GM19023 (cell line): ENCODE results near the gene PHOX2A.

Experiments used
- ATAC-seq: cut with Tn5 transposase; IDR thresholded peaks from one replicate; pipeline ENCODE4 v1.9.1; 2021; ENCODE audit warnings: mild to moderate bottlenecking, moderate library complexity; ENCODE audit not compliant: unreplicated experiment

The PHOX2A gene

DNA sequence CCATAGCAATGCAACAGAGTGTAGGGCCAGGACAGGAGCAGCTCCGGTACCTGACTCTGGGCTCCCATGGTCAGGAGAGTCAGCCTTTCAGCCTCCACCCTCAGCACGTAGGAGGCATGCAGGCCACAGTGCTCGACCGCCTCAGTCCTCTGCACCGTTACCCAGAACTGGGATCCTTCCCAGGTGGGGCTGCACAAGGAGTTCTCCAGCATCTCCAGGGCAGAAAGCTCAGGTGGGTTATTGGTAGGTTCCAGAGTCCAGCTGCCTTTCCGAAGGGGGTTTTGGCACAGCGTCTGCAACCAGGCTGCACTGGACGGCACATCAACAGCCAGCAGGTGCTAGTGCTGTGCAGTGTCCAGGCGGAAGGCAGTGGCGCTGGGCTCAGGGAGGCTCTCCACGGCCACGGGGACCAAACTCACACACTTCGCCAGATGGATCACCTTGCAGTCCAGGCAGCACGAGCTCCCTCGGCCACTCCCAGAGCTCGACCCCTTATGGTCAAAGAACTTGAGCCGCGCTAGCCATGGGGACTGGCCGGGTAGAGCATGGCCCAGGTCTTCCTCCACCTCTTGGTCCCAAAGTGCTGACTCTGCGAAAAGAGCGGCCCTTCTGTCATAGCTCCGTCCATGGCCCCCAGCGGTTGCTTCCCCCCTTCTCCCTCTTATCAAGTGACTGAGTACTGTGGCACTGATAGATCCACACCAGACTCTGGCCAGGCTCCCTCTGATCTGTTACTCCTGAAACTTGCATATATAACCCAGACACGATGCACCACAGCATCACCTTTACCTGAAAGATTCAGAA is 6.9 kb upstream of the PHOX2A start:
- ATAC-seq, result no peak

DNA sequence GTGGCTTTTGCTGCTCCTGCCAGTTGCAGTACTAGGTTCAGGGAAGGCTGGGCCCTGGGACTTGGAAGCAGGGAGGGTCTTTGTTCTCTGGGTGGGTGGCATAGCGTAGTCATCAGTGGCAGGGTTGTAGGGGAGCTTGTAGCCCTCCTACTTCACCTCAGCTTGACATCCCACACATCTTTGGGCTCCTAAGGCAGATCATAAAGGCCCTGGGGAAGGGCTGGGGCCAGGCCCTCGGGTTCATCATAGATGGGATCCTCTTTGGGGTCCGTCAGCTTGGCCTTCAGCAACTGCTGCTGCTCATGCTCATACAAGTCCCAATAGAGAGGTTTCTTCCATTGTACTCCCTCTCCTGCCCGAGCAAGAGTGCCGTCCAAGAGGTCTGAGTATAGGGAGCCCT is 6.0 kb upstream of the PHOX2A start:
- ATAC-seq, result no peak

DNA sequence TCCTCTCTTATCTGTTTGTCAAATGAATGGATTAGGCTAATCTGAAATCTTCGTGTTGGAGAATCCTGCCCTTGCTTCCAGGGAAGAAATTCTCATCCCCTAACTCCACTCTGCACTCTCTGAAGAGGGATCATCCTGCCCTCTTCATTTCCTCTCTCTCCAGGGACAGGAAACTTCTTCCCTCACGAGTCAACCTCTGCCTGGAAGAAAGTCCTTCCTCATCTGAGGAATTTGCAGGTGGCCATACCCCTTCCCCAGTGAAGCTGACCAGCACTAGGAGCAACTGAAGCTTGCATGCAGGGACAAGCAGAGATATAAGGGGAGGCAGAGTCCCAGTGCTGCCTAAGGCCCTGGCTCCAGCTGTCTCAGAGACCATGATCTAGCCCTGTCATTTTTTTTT is 3.6 kb upstream of the PHOX2A start:
- ATAC-seq, result no peak

DNA sequence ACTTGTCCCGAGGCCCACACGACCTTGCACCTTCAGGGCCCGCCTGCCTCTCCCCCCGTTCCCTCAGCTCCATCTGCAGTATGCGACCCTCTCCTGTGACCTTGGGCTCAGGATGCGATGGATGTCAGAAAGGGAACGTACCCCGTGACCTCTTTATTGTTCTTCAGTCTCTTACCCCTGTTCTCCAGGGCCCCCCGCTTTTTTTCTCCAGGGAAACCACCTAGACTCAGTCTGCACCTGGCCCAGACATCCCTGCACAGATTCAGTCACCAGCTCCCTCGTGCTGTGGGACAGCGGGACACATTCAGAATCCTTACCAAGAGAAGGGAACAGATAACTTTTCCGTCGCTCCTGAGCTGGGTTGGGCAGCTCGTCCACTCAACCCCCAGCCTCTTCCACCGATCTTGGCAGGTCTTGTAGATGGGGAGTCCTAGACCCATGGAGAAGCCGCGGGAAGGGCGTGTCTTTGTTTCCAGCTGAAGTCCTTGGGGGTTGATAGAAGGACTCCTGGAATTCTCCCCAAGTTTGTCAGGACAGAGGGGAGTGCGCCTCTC is 1.4 kb upstream of the PHOX2A start:
- ATAC-seq, result no peak

DNA sequence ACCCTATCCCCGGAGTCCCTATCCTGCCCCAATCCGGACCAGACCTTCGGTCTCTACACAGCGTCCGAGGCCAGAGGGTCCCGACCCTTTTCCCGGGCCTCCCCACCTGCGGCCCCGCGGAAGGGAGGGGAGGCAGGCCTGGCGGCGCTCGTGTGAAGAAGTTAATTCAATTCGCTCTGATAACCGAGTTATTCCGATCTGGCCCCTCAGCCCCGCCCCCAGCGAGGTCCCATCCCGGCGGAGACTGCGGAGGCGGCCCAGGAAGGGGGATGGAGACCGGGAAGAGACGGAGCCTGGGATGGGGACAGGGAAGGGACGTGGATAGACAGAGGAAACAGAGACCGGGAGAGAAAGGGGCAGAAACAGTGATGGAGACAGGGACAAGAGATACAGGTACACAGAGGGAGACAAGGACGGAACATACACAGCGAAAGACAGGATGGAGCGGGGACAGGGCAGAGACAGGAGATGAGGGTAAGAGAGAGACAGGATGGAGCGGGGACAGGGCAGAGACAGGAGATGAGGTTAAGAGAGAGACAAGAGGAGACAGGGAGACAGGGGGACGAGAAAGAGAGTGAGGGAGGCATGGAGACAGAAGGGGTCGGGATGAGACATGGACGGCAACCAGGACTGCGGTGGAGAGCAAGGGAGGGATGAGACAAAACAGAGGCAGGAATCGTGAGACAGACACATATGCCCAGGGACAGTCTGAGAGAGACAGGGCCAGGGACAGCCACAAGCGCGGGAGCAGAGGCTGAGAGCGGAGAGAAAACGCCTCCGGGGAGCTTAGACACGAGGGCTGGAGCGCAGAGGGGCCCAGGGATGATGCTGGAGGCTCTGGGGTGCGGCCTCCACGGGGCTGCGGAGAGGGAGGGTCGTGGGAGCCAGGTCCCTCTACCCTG is 636 bp upstream of the PHOX2A start:
- no peak for ATAC-seq

DNA sequence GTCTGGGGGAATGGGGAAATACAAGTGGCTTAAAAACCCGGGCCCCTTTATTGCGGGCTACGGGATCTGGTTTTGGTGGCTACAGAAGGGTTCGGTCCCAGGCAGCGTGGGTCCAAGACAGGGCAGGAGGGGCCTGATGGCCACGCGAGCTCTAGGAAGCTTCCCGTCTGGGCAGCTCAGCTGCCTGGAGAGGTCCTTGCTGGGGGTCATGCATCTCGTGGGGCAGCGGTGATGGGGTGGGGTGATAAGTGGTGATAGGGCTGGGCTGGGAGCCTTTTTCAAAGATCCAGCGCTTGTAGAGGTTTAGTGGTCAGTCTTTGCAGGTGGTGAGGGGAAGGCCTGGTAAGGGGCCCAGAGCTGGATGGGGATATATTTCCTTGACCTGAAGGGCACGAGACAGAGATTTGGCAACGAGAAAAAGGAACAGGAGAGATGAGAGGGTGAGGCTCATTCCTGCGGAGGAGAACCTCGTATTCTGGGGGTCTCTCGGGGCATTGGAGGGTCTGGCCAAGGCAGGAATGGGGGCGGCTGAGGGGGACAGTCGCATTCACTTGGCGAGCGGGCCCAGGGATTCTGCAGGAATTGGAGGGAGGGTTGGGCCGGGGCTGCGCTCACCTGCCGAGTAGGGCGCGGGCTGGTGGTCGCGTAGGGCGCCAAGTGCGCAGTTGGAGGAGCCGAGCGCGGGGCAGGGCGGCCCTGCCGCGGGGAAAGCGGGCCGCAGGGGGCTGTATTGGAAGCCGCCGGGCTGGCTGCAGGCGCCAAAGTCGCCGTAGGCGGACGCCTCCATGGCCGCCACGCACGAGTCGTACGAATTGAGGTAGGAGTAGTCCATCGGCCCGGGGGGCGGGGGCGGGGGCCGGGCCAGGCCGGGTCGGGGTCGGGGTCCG is 560 bp downstream of the PHOX2A start:
- no peak for ATAC-seq

DNA sequence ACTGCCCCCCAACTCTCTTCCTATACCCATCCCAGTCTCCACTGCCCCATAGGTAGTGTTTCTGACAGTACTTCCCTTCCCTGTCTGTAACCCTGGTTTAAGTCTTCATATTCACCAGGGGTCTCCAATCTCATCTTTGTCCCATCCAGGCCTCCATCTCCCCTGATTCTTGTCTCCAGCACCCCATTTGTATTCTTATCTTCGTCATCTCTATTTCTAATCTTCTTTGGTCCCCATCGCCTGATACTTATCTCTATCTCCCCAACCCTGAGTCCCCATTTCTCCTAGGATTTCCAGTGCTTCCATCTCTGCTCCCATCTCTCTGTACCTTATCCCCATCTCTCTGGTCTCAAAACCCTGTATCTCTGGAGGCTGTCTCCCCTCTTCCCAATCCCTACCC is 1.8 kb downstream of the PHOX2A start:
- no peak for ATAC-seq

DNA sequence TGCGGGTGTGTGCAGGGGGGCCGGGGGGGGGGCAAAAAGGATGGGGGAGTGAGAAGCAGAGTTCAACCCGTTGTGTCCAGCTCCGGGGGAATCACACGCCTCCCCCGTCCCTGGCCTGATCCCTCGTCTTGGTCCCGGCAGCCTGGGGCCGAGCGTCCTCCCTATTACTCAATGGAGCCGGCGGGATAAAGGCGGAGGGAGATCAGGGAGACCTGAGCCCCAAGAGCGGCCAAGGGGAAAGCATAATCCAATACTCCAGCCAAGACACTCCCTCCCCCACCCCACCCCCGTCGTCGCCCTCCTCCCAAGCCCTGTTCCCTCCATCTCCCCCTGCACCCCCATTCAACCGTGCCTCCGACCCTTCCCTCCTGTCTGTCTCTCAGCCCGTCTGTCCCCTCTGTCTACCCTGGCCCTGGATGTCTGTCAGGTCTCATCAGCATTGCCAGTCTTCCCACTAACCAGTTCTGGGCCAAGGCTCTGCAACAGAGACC is 2.6 kb downstream of the PHOX2A start:
- no peak for ATAC-seq

DNA sequence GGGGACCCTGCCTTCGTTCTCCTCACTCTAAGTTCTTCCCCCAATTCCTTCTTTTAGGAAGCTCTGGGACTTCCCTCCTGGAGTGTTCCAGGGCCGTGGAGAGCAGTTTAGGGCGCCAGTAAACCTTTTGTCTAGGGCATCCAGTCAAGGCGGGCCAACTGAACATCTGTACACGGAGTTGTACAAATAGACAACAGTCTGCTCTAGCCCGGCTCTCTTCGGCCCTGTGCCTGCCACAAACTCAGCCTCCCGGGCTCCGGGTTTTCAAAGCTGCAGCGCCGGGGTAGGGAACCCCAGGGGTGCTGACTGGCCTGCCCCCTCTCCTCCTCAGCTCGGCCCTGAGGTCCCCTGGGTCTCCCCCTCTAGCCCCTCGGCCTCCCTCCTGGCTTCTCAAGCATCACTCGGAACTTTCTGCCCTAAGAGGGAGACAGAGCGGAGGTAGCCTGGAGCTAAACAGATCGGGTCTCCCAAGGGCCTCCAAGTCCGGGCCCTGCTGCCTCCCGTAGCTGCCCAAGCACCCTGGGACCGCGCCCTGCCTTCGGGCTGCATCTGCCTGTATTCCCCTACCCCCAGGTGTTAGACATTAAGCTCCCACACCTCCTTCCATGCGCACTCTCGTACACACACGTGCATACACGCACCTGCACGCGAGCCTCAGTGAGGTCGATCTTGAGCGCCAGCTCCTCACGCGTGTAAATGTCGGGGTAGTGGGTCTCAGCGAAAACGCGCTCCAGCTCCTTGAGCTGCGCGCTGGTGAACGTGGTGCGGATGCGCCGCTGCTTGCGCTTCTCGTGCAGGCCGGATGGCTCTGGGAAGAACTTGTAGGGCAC is 3.3 kb downstream of the PHOX2A start:
- no peak for ATAC-seq

DNA sequence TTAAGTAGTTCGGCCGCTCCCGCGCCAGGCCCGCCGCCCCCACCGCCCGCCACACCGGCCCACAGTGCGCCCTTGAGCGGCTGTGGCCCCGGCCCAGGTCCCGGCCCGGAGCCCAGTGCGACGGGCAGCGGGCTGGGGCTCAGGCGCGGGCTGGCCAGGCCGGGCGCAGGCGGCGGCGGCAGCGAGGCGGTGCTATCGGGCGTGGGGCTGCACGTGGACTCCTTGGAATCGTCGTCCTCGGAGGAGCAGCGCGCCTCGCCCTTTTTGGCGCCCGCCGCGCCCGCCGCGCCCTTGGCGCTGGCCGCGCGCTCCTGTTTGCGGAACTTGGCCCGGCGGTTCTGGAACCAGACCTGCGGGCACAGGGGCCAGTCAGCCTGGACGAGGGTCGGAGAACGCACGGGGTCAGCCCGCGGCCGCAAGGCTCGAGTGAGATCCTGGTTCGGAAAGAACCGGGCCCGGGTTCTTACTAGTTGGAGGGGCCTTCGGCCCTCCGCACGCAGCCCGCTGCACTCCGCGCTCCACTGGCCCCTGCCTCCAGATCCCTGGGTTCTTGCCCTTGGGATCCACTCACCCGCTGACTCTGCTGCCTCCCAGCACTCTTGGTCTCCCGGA is 4.0 kb downstream of the PHOX2A start:
- no peak for ATAC-seq

DNA sequence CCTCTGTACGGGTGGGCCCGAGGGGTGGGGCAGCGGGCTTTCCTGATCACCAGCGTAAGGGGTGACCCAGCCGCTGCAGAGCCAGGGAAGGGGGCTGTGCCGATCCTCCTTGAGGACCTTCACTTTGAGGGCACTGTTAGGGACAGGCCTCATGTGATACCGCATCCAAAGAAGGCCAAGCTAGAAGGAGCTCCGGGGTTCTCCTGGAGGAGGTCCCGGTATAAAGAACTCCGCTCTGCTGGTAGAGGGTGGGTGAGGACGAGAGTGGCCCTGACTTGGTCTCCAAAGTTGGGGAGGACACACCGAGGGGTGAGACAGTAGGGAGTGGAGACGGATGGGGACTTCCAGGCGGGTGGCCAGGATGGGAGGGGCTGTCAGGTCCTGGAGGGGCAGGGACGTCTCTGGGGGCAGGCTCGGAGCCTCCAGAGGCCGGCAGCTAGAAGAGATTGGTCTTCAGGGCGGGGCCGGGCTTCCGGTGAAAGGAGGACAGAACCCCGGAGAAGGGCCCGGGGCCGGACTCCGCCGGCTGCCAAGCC is 4.6 kb downstream of the PHOX2A start:
- ATAC-seq, result no peak

DNA sequence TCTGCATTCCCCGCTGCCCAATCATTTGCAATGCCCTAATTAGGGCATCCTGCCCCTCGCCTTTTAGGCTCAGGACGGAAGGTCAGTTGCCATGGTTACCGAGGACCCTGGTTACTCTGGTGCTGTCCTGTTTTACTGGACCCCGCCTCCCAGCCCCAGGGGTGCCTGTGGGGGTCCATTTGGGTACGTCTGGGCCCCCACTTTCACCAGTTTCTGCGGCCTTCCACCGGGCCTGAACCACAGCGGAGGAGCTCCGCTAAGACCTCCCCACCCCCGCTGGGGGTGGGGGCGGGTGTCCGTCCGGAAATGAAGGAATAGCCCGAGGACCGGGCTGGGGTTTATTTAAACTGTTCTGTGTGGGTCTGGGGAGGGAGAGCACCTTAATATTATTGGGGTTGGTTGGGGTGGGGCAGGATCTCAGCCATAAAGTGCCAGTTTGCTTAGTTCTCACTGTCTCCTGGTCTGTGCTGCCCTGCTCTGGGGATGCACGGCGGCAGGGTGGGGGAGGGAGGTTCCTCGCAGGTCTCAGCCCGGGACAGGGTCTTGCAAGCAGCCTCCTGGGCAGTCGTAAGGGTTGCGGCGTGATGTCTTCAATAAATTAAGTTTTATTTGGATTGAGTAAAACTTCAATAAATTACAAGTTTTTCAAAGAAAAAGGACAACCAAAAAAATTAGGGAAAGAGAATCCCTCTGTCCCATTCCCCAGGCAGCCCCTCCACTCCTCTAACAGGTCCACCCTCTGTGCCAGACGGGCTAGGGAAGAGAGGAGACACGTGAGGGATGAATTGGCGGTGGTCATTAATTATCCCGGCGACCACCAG is 5.3 kb downstream of the PHOX2A start:
- no peak for ATAC-seq

DNA sequence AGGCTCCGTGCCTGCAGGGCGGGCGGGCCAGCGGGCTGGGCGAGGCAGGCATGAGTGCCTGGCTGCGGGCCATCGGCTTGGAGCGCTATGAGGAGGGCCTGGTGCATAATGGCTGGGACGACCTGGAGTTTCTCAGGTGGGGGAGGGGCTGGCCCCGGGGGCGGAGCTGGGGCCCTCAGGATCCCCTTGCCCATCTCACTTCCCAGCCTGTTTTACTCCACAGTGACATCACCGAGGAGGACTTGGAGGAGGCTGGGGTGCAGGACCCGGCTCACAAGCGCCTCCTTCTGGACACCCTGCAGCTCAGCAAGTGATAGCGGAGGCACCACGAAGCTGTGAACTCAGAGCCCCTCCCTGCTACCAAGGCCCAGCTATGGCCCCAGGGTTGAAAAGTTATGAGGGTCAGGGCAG is 5.9 kb downstream of the PHOX2A start:
- no peak for ATAC-seq

DNA sequence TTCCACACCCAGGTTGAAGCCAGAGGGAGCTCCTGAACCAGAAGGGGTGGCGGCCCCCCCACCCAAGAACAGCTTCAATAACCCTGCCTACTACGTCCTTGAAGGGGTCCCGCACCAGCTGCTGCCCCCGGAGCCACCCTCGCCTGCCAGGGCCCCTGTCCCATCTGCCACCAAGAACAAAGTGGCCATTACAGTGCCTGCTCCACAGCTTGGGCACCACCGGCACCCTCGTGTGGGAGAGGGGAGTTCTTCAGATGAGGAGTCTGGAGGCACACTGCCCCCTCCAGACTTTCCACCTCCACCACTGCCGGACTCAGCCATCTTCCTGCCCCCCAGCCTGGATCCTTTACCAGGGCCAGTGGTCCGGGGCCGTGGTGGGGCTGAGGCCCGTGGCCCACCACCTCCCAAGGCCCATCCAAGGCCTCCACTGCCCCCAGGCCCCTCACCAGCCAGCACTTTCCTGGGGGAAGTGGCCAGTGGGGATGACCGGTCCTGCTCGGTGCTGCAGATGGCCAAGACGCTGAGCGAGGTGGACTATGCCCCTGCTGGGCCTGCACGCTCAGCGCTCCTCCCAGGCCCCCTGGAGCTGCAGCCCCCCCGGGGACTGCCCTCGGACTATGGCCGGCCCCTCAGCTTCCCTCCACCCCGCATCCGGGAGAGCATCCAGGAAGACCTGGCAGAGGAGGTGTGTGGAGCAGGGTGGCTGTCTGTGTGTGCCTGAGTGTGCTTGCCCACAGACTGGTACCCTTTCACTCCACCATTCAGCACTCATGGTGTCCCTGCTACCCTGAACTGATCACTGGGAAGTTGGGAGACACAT is 6.7 kb downstream of the PHOX2A start:
- ATAC-seq, result no peak

DNA sequence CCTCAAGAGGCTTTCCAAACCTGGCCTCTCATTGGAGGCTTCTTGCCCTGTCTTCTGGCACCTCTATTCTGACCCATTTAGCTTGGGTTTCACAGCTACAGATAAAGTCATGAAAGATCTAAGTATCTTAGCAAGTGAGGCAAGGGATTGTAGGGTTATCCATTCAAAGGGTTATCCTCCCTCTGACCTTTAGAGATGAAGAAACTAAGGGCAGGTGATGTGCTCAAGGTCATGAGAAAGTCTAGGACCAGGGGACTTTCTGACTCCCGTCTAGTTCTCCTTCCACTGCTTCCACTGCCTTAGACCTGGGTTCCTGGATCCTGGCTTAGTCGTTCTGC is 7.2 kb downstream of the PHOX2A start:
- ATAC-seq, result no peak

DNA sequence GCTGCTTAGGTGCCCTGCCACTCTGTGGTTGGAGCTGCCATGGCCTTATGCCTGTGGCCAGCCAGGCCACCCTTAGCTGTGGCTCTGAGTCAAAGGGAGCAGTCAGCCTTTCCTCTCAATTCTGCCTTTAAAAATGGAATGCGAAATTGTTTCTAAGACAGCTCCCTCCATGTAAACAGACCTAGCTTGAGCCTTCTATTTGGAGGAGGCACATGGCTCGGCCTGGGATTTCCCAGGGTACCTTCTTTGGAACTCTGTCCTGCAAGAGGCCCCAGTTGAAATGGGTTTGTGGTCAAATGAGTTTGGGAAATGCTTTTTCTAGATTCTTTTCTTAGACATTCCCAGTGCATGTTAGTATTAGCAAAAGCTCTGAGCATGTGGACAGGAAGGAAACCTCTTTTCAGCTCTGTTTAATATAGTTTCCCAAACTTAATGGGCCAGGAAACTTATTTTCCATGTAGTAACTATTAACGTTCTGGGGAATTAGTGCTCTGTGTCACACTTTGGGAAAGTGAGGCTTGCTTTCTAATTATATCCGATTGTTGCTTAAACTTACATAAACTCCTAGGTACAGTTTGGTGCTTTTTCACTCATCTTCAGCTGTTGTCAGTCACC is 7.8 kb downstream of the PHOX2A start:
- ATAC-seq, result no peak
